Aorta (tissue), 5 donors: ENCODE measurements around the gene ST14. TPM values are rescaled to one million over a fixed set of nuclear protein-coding genes. Genes with fewer than 3 reads are reported as not detected.
"Not testable (repeated sequence)": the region's sequence is repeated elsewhere in the genome, so short reads cannot be mapped to it uniquely, and the experiment has no call there.

Source experiments
- ATAC-seq: fragments of 200-7000 bp; cut with Tn5 transposase; one replicate; pipeline ENCODE4 v1.9.1; 2022; ENCODE audit warnings: moderate library complexity; ENCODE audit not compliant: low FRiP score
- DNase-seq, 2 donors: peaks; one replicate each; pipeline ENCODE4 v3.0.0-alpha.2; 2020
- H3K27ac ChIP-seq, 2 donors: one replicate each; pipeline ENCODE4 v1.5.1; 2013; ENCODE audit warnings: low read length in 2 of 2, mild to moderate bottlenecking in 2 of 2, moderate library complexity in 2 of 2, control low read depth in 1 of 2, inconsistent platforms in 1 of 2, low read depth in 1 of 2
- H3K27me3 ChIP-seq, 2 donors: one replicate each; pipeline ENCODE4 v1.6.1; 2013; ENCODE audit warnings: control low read depth in 1 of 2, low read length in 1 of 2, mild to moderate bottlenecking in 1 of 2, moderate library complexity in 1 of 2; ENCODE audit not compliant: insufficient read depth in 2 of 2, control insufficient read depth in 1 of 2
- H3K36me3 ChIP-seq, 2 donors: one replicate each; pipeline ENCODE4 v1.6.1; 2013; ENCODE audit warnings: control low read depth in 1 of 2, low read length in 1 of 2, mild to moderate bottlenecking in 1 of 2; ENCODE audit not compliant: insufficient read depth in 2 of 2, control insufficient read depth in 1 of 2
- H3K4me1 ChIP-seq, 2 donors: one replicate each; pipeline ENCODE4 v1.6.1; 2013; ENCODE audit warnings: low read length in 2 of 2, control low read depth in 1 of 2, mild to moderate bottlenecking in 1 of 2, moderate library complexity in 1 of 2; ENCODE audit not compliant: insufficient read depth in 2 of 2, control insufficient read depth in 1 of 2
- H3K4me3 ChIP-seq, 2 donors: one replicate each; pipeline ENCODE4 v1.5.1; 2013; ENCODE audit warnings: low read length in 2 of 2, control low read depth in 1 of 2, mild to moderate bottlenecking in 1 of 2
- H3K9me3 ChIP-seq: one replicate; pipeline ENCODE4 v1.6.1; 2013; ENCODE audit warnings: mild to moderate bottlenecking, low read length; ENCODE audit not compliant: control insufficient read depth
- WGBS, 2 donors: extraction: QIAGEN DNeasy Blood & Tissue Kit; methylation state at CpG; one replicate each; pipeline ENCODE4 v1.1.7; 2013; 5-methylcytosine and 5-hydroxymethylcytosine counted together
- intact Hi-C, 2 donors: fragments of 100-400 bp; cut with DNase I; formaldehyde crosslinking; loops; one replicate each; pipeline versions ENCODE4 v1.14.2 to v1.15.0; 2022
- polyA plus RNA-seq, 2 donors: library from polyadenylated mRNA; stranded (reverse); fragments of 200-250 nt; gene quantifications; one replicate each; pipeline ENCODE4 v1.2.3, GENCODE V29; 2013
- total RNA-seq, 2 donors: library from RNA; stranded (reverse); fragmentation: NEBNext Ultra II Directional; extraction: Animal tissue kit (Norgen Biotek cat#: 25700); gene quantifications; one replicate each; pipeline ENCODE4 v1.2.1, GENCODE V29; 2021
- donor health status: healthy with polysubstance abuse.
- donor health status: Bipolar disorder and iron deficiency.
- donor health status: DM: no; HTN: no; CAD: no.
- donor health status: DM: no; HTN: no; CAD: no.
- donor health status: DM: yes; HTN: yes; CAD: no.

The ST14 gene
- total and polyA plus RNA-seq, 4 donors: 0.74 to 14.4 (median 6.1) TPM

GRCh38 chr11:130247319-130247718 is 87.7 kb downstream of the ST14 start:
- Histone ChIP-seq H3K4me1 (peaks cover 0 to 8% of the 10 kb centered on the region in 2 donors), H3K27me3 (no peaks in the 10 kb centered on the region), H3K9me3 (no peaks in the 10 kb centered on the region), H3K4me3 (no peak overlapping the region), H3K36me3 (no peaks in the 10 kb centered on the region), H3K27ac (no peak overlapping the region)
- no peak for DNase-seq
- no peak for ATAC-seq
- intact Hi-C loops: loop anchor here in 1 of 2 donors (10.0 kb wide), 1 partner anchor 67 kb away; the partner anchor contains the start of gene ZBTB44
- WGBS, 2 donors: 84 to 86% methylated on average over 2 of the region's 2 CpGs

DNA sequence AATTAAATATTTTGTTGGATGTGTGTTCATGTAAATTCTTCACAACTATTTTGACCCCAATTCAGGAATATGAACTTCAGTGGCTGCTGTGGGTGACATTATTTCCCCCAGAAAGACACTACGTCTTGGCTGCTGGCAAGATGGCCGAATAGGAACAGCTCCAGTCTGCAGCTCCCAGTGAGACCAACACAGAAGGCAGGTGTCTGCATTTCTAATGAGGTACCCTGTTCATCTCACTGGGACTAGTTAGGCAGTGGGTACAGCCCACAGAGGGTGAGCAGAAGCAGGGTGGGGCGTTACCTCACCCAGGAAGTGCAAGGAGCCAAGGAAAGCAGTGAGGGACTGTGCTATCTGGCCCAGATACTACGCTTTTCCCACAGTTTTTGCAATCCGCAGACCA is 89.8 kb downstream of the ST14 start:
- Histone ChIP-seq H3K27me3 (no peaks in the 10 kb centered on the region), H3K4me1 (peaks cover 0 to 8% of the 10 kb centered on the region in 2 donors), H3K4me3 (no peak overlapping the region), H3K36me3 (no peaks in the 10 kb centered on the region), H3K9me3 (no peaks in the 10 kb centered on the region), H3K27ac (no peak overlapping the region)
- no peak for DNase-seq
- 47% methylated on average over 5 of the region's 5 CpGs for WGBS, 2 donors
- no peak for ATAC-seq
- intact Hi-C loops: loop anchor here in 1 of 2 donors (10.0 kb wide), 1 partner anchor 65 kb away; the partner anchor contains the start of gene ZBTB44

DNA sequence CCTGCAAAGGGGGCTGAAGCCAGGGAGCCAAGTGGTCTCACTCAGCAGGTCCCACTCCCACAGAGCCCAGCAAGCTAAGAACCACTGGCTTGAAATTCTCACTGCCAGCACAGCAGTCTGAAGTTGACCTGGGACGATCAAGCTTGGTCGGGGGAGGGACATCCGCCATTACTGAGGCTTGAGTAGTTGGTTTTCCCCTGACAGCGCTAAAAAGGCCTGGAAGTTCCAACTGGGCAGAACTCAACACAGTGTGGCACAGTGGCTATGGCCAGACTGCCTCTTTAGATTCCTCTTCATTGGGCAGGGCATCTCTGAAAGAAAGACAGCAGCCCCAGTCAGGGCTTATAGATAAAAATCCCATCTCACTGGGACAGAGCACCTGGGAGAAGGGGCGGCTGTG is 90.3 kb downstream of the ST14 start:
- intact Hi-C loops: loop anchor here in 1 of 2 donors (10.0 kb wide), 1 partner anchor 65 kb away; the partner anchor contains the start of gene ZBTB44
- not testable (repeated sequence) for ATAC-seq
- 88% methylated on average over 5 of the region's 5 CpGs for WGBS, 2 donors

GRCh38 chr11:130251763-130252162 is 92.2 kb downstream of the ST14 start:
- H3K27ac ChIP-seq, H3K36me3 ChIP-seq, H3K9me3 ChIP-seq, DNase-seq, H3K27me3 ChIP-seq, H3K4me1 ChIP-seq, intact Hi-C loops, H3K4me3 ChIP-seq, ATAC-seq: not testable (repeated sequence)
- 89 to 92% methylated on average over 1 of the region's 1 CpG for WGBS, 2 donors

More for the DNA sequence above, 90.3 kb downstream of the ST14 start:
- not testable (repeated sequence) for DNase-seq, H3K4me3 ChIP-seq, H3K4me1 ChIP-seq, H3K9me3 ChIP-seq, H3K27ac ChIP-seq, H3K36me3 ChIP-seq, H3K27me3 ChIP-seq

Other genes starting within 250 kb of the ST14 start
- 10 to 100 TPM in 1 of 2 donors, 1 to 10 TPM in 1; 7.7 to 14.9 TPM for gene PRDM10, start 156.9 kb upstream of the ST14 start, total RNA-seq
- 1 to 10 TPM; 1.5 to 2.4 TPM for gene PRDM10, start 156.9 kb upstream of the ST14 start, polyA plus RNA-seq
- 100 to 1,000 TPM; 367 to 414 TPM for gene APLP2, start 89.9 kb upstream of the ST14 start, total RNA-seq
- gene APLP2, start 89.9 kb upstream of the ST14 start, polyA plus RNA-seq: 100 to 1,000 TPM; 219 to 405 TPM
- 10 to 100 TPM; 37.8 to 50.2 TPM for gene ZBTB44, start 155.1 kb downstream of the ST14 start, total RNA-seq
- gene ZBTB44, start 155.1 kb downstream of the ST14 start, polyA plus RNA-seq: 1 to 10 TPM; 8.3 to 8.6 TPM